SKM-1 treated with dmso at 0.1 percent for 144 hours (cell line): ENCODE measurements around the gene STX18.

ENCODE experiments used
- DNase-seq: peaks from one replicate; lab custom pipeline; 2025; ENCODE audit not compliant: unreplicated experiment; lab: John Stamatoyannopoulos, UW

Gene STX18

GRCh38 chr4:4440333-4441061 lies 101.4 kb downstream of the STX18 start:
- DNase-seq = no peak

- no peak for DNase-seq
Measured at GRCh38 chr4:4439782-4440181, 102.1 kb downstream of the STX18 start.

GRCh38 chr4:4438891-4439290 lies 103.0 kb downstream of the STX18 start:
- no peak for DNase-seq

GRCh38 chr4:4437798-4438470 lies 103.9 kb downstream of the STX18 start:
- DNase-seq = no peak

- no peak for DNase-seq
Measured at GRCh38 chr4:4436244-4436823, 105.5 kb downstream of the STX18 start.

GRCh38 chr4:4433941-4434340 lies 107.9 kb downstream of the STX18 start:
- DNase-seq = no peak

GRCh38 chr4:4432341-4433125 lies 109.3 kb downstream of the STX18 start:
- no peak for DNase-seq

- peak; percentile 57 for DNase-seq
Measured at GRCh38 chr4:4430492-4431195, 111.2 kb downstream of the STX18 start.

GRCh38 chr4:4428966-4429875 lies 112.6 kb downstream of the STX18 start:
- no peak for DNase-seq

GRCh38 chr4:4427886-4428285 lies 114.0 kb downstream of the STX18 start:
- no peak for DNase-seq

GRCh38 chr4:4427121-4427870 lies 114.6 kb downstream of the STX18 start:
- DNase-seq = no peak

- DNase-seq = no peak
Measured at GRCh38 chr4:4426511-4427120, 115.2 kb downstream of the STX18 start.

GRCh38 chr4:4425696-4426095 lies 116.2 kb downstream of the STX18 start:
- DNase-seq = no peak

- DNase-seq = no peak
Measured at GRCh38 chr4:4425119-4425690, 116.6 kb downstream of the STX18 start.

GRCh38 chr4:4424499-4425115 lies 117.2 kb downstream of the STX18 start:
- DNase-seq = no peak

GRCh38 chr4:4423706-4424498 lies 117.9 kb downstream of the STX18 start:
- no peak for DNase-seq

GRCh38 chr4:4422856-4423499 lies 118.9 kb downstream of the STX18 start:
- DNase-seq = no peak
